Measurements from ENCODE around the gene PDE8A. TPM values are rescaled to one million over a fixed set of nuclear protein-coding genes. Genes with fewer than 3 reads are reported as not detected.

PDE8A gene
- total RNA-seq (ENCODE audit: low replicate concordance) = 9.0 and 11.4 TPM in 2 replicates

GRCh38 chr15:84981711-84982300, at the start of gene PDE8A:
Gene PDE8A (plus strand): TSS chr15:84981856. CDS start chr15:84982163, 307 bp downstream.
- Histone ChIP-seq H3K27me3 (peaks cover 77% of the 10 kb centered on the region), H3K36me3 (no peaks in the 10 kb centered on the region)
- TF ChIP-seq EZH2phosphoT487 (IDR thresholded peaks at IDR 0.05) = peak; percentile 60
- peak; percentile 83 for TF ChIP-seq EZH2 (IDR thresholded peaks at IDR 0.05)
- TF ChIP-seq CTCF (IDR thresholded peaks at IDR 0.05) = no peak

GRCh38 chr15:84934942-84935729, 46.5 kb upstream of the PDE8A start:
- H3K9me3 ChIP-seq (ENCODE audit: low read depth) = no peaks in the 10 kb centered on the region
- H3K4me3 ChIP-seq = no peak overlapping the region
- no peaks in the 10 kb centered on the region for H3F3A ChIP-seq (ENCODE audit: low read depth)
- H3K36me3 ChIP-seq = no peaks in the 10 kb centered on the region
- no peak overlapping the region for H3K9ac ChIP-seq
- no peaks in the 10 kb centered on the region for H3K79me2 ChIP-seq (ENCODE audit: low read depth)
- H2AFZ ChIP-seq (replicated peaks) = no peak overlapping the region
- H3K27ac Mint-ChIP-seq = no peak overlapping the region
- H3K4me3 Mint-ChIP-seq = no peak overlapping the region
- H3K27me3 Mint-ChIP-seq (ENCODE audit: insufficient read depth, low read depth) = peaks cover 7% of the 10 kb centered on the region
- no peaks in the 10 kb centered on the region for H3K36me3 Mint-ChIP-seq
- no peaks in the 10 kb centered on the region for H3K9me3 Mint-ChIP-seq
- TF ChIP-seq EZH2 (IDR thresholded peaks at IDR 0.05) = no peak
- peak; percentile 43 for TF ChIP-seq CTCF (IDR thresholded peaks at IDR 0.05)
- H3K4me2 ChIP-seq = no peak overlapping the region
- H3K27ac ChIP-seq = no peak overlapping the region
- no peaks in the 10 kb centered on the region for H3K4me1 Mint-ChIP-seq
- H3K27me3 ChIP-seq = no peaks in the 10 kb centered on the region
- DNase-seq (ENCODE audit: low spot score) = peak; percentile 32
- H3K4me1 ChIP-seq = no peaks in the 10 kb centered on the region
- H4K20me1 ChIP-seq (ENCODE audit: low read depth) = no peaks in the 10 kb centered on the region

More at GRCh38 chr15:84981711-84982300, at the start of gene PDE8A:
- H3K36me3 Mint-ChIP-seq = peaks cover 2% of the 10 kb centered on the region
- peaks cover 25% of the 10 kb centered on the region for H3K27me3 Mint-ChIP-seq (ENCODE audit: insufficient read depth, low read depth)
- peak within 1 kb of the TSS; percentile 62 for H3K4me3 ChIP-seq
- H3K27ac Mint-ChIP-seq = peak within 1 kb of the TSS; percentile 30
- no peaks in the 10 kb centered on the region for H3K79me2 ChIP-seq (ENCODE audit: low read depth)
- no peaks in the 10 kb centered on the region for H3K9me3 Mint-ChIP-seq
- H3K4me1 Mint-ChIP-seq = peaks cover 20% of the 10 kb centered on the region
- no peak within 1 kb of the TSS for H3K9ac ChIP-seq
- peaks cover 6% of the 10 kb centered on the region for H3K4me1 ChIP-seq
- no peak within 1 kb of the TSS for H3K27ac ChIP-seq
- peak; percentile 76 for DNase-seq (ENCODE audit: low spot score)
- H3K9me3 ChIP-seq (ENCODE audit: low read depth) = no peaks in the 10 kb centered on the region
- H4K20me1 ChIP-seq (ENCODE audit: low read depth) = peaks cover 16% of the 10 kb centered on the region
- H3K4me2 ChIP-seq = peak within 1 kb of the TSS; percentile 80
- H3K4me3 Mint-ChIP-seq = peak within 1 kb of the TSS; percentile 90
- H2AFZ ChIP-seq (replicated peaks) = peak within 1 kb of the TSS; percentile 94
- H3F3A ChIP-seq (ENCODE audit: low read depth) = peaks cover 29% of the 10 kb centered on the region

- H3K4me3 Mint-ChIP-seq = no peak overlapping the region
- no peaks in the 10 kb centered on the region for H3K4me1 Mint-ChIP-seq
- DNase-seq (ENCODE audit: low spot score) = no peak
- Histone ChIP-seq H3K79me2 (ENCODE audit: low read depth) (no peaks in the 10 kb centered on the region), H3K4me2 (no peak overlapping the region), H3K4me1 (no peaks in the 10 kb centered on the region), H3K36me3 (no peaks in the 10 kb centered on the region), H4K20me1 (ENCODE audit: low read depth) (no peaks in the 10 kb centered on the region), H3K27me3 (no peaks in the 10 kb centered on the region), H3K4me3 (no peak overlapping the region), H3K9ac (no peak overlapping the region), H3K27ac (no peak overlapping the region), H2AFZ (replicated peaks) (no peak overlapping the region), H3F3A (ENCODE audit: low read depth) (no peaks in the 10 kb centered on the region), H3K9me3 (ENCODE audit: low read depth) (no peaks in the 10 kb centered on the region)
- H3K9me3 Mint-ChIP-seq = no peaks in the 10 kb centered on the region
- H3K36me3 Mint-ChIP-seq = no peaks in the 10 kb centered on the region
- no peak for TF ChIP-seq CTCF (IDR thresholded peaks at IDR 0.05)
- no peak for TF ChIP-seq EZH2phosphoT487 (IDR thresholded peaks at IDR 0.05)
- TF ChIP-seq EZH2 (IDR thresholded peaks at IDR 0.05) = no peak
- H3K27me3 Mint-ChIP-seq (ENCODE audit: insufficient read depth, low read depth) = peaks cover 7% of the 10 kb centered on the region
- H3K27ac Mint-ChIP-seq = peak overlapping the region; percentile 59
Measured at GRCh38 chr15:84937144-84937543, 44.5 kb upstream of the PDE8A start.

Measured in neural progenitor cell (in vitro differentiated cells).